ENCODE results near the gene COX14. TPM values are rescaled to one million over a fixed set of nuclear protein-coding genes. Genes with fewer than 3 reads are reported as not detected.
A peak's percentile ranks its signal among the peaks of the same experiment; 100 is the strongest.

Gene COX14
- total RNA-seq, 4 donors from 2014 or later = 32.1 to 68.7 (median 53.5) TPM

GRCh38 chr12:50099302-50100008 lies 12.6 kb upstream of the COX14 start:
- 33 to 43% methylated on average over 3 to 5 of the region's 5 CpGs for WGBS, 2 donors
- Histone ChIP-seq H3K4me1 (peaks cover 16 to 25% (median 20%) of the 10 kb centered on the region in 3 donors), H3K36me3 (peaks cover 39 to 73% (median 44%) of the 10 kb centered on the region in 3 donors), H3K9me3 (no peaks in the 10 kb centered on the region), H3K27me3 (no peaks in the 10 kb centered on the region), H3K27ac (peak overlapping the region in 2 of 4 donors; percentile 17 to 36), H3K4me3 (no peak overlapping the region)
- intact Hi-C loops (cut with DNase I) = no loop called here
- no peak for TF ChIP-seq POLR2A (IDR thresholded peaks at IDR 0.05)
- no peak for TF ChIP-seq CTCF (IDR thresholded peaks at IDR 0.05)
- DNase-seq = no peak

GRCh38 chr12:50100561-50100960 lies 11.5 kb upstream of the COX14 start:
- TF ChIP-seq POLR2A (IDR thresholded peaks at IDR 0.05) = no peak
- no peak for TF ChIP-seq CTCF (IDR thresholded peaks at IDR 0.05)
- WGBS, 2 donors = 64 to 72% methylated on average over 3 of the region's 3 CpGs
- intact Hi-C loops (cut with DNase I) = no loop called here
- Histone ChIP-seq H3K4me3 (no peak overlapping the region), H3K9me3 (no peaks in the 10 kb centered on the region), H3K27ac (no peak overlapping the region), H3K27me3 (no peaks in the 10 kb centered on the region), H3K36me3 (peaks cover 30 to 62% (median 33%) of the 10 kb centered on the region in 3 donors), H3K4me1 (peaks cover 17 to 36% (median 20%) of the 10 kb centered on the region in 3 donors)
- no peak for DNase-seq

- Histone ChIP-seq H3K4me1 (peaks cover 17 to 36% (median 20%) of the 10 kb centered on the region in 3 donors), H3K9me3 (no peaks in the 10 kb centered on the region), H3K36me3 (peaks cover 23 to 51% (median 24%) of the 10 kb centered on the region in 3 donors), H3K27me3 (no peaks in the 10 kb centered on the region), H3K4me3 (no peak overlapping the region), H3K27ac (no peak overlapping the region)
- no peak for DNase-seq
- TF ChIP-seq POLR2A (IDR thresholded peaks at IDR 0.05) (no peak), CTCF (IDR thresholded peaks at IDR 0.05) (peak in 4 of 6 experiments; percentile 37 to 43 (median 40))
- WGBS, 2 donors = 73 to 77% methylated on average over 3 of the region's 3 CpGs
- intact Hi-C loops (cut with DNase I) = no loop called here
Measured at GRCh38 chr12:50101663-50102062, 10.4 kb upstream of the COX14 start.

- H3K27ac ChIP-seq = no peak overlapping the region
- WGBS, 2 donors = 78 to 85% methylated on average over 2 of the region's 2 CpGs
- peaks cover 17 to 36% (median 20%) of the 10 kb centered on the region in 3 donors for H3K4me1 ChIP-seq
- intact Hi-C loops (cut with DNase I) = no loop called here
- TF ChIP-seq POLR2A (IDR thresholded peaks at IDR 0.05) = no peak
- no peak for TF ChIP-seq CTCF (IDR thresholded peaks at IDR 0.05)
- H3K9me3 ChIP-seq = no peaks in the 10 kb centered on the region
- peaks cover 19 to 46% (median 20%) of the 10 kb centered on the region in 3 donors for H3K36me3 ChIP-seq
- H3K27me3 ChIP-seq = no peaks in the 10 kb centered on the region
- no peak overlapping the region for H3K4me3 ChIP-seq
- no peak for DNase-seq
Measured at GRCh38 chr12:50102131-50102531, 9.9 kb upstream of the COX14 start.

- 75 to 79% methylated on average over 4 to 7 of the region's 8 CpGs for WGBS, 2 donors
- no peak for DNase-seq
- Histone ChIP-seq H3K9me3 (no peaks in the 10 kb centered on the region), H3K36me3 (peaks cover 14 to 39% (median 16%) of the 10 kb centered on the region in 3 donors), H3K4me3 (no peak overlapping the region), H3K27me3 (no peaks in the 10 kb centered on the region), H3K27ac (no peak overlapping the region), H3K4me1 (peaks cover 17 to 36% (median 20%) of the 10 kb centered on the region in 3 donors)
- TF ChIP-seq POLR2A (IDR thresholded peaks at IDR 0.05) (no peak), CTCF (IDR thresholded peaks at IDR 0.05) (no peak)
- intact Hi-C loops (cut with DNase I) = no loop called here
Measured at GRCh38 chr12:50102646-50103309, 9.3 kb upstream of the COX14 start.
